Prostate gland (tissue), 2 donors: Measurements from ENCODE around the gene LGALS3BP. TPM values are rescaled to one million over a fixed set of nuclear protein-coding genes. Genes with fewer than 3 reads are reported as not detected.

Experiments used
- DNase-seq: peaks from one replicate; pipeline ENCODE4 v3.0.0-alpha.2; 2019; ENCODE audit warnings: low spot score
- H3K27ac ChIP-seq, 2 donors: fragments of 200-600 bp; sonication (generic); 2 replicates each; pipeline ENCODE4 v1.5.1; 2017 to 2019
- H3K27me3 ChIP-seq: fragments of 200-600 bp; sonication (generic); replicated peaks from 2 replicates; pipeline ENCODE4 v1.5.1; 2019; ENCODE audit not compliant: insufficient read depth
- H3K36me3 ChIP-seq, 2 donors: fragments of 200-600 bp; sonication (generic); 1 replicate in 1 of 2; 2 replicates in 1 of 2; pipeline versions ENCODE4 v1.5.1 to v1.8.1; 2017 to 2019
- H3K4me1 ChIP-seq: fragments of 200-600 bp; sonication (generic); replicated peaks from 2 replicates; pipeline ENCODE4 v1.5.1; 2019
- H3K4me3 ChIP-seq, 2 donors: fragments of 200-600 bp; sonication (generic); 2 replicates each; pipeline ENCODE4 v1.5.1; 2017 to 2019
- H3K9me3 ChIP-seq: fragments of 200-600 bp; sonication (generic); 2 replicates; pipeline ENCODE4 v1.5.1; 2017
- POLR2A ChIP-seq: fragments of 450-650 bp; IDR thresholded peaks from one replicate; pipeline ENCODE4 v1.6.1; 2016; ENCODE audit warnings: antibody characterized with exemption, mild to moderate bottlenecking
- POLR2AphosphoS5 ChIP-seq: sonication (generic); formaldehyde crosslinking; IDR thresholded peaks from one replicate; pipeline ENCODE4 v1.6.1; 2017; ENCODE audit warnings: antibody characterized with exemption
- WGBS: methylation state at CpG from one replicate; pipeline ENCODE4 v1.1.5; 2018; 5-methylcytosine and 5-hydroxymethylcytosine counted together
- intact Hi-C: fragments of 100-400 bp; cut with DNase I; formaldehyde crosslinking; loops from one replicate; pipeline ENCODE4 v1.14.2; 2022
- total RNA-seq, 2 donors: library from RNA; depleted of rRNA; stranded (reverse); fragments of >200 nt; gene quantifications; one replicate each; pipeline ENCODE4 v1.1.0, GENCODE V29; 2016
- TF ChIP-seq, protein P1 (sequence below), 4 experiments: fragments of 200-600 bp in 2 of 4; fragments of 450-650 bp in 2 of 4; sonication (generic) in 2 of 4; IDR thresholded peaks; 1 replicate in 3 of 4; 2 replicates in 1 of 4; pipeline ENCODE4 v1.5.1; 2016 to 2019; ENCODE audit warnings: antibody characterized with exemption in 4 of 4, mild to moderate bottlenecking in 2 of 4, moderate library complexity in 2 of 4

Gene LGALS3BP
- total RNA-seq, 2 donors from 2014 or later: 570 to 890 TPM

DNA sequence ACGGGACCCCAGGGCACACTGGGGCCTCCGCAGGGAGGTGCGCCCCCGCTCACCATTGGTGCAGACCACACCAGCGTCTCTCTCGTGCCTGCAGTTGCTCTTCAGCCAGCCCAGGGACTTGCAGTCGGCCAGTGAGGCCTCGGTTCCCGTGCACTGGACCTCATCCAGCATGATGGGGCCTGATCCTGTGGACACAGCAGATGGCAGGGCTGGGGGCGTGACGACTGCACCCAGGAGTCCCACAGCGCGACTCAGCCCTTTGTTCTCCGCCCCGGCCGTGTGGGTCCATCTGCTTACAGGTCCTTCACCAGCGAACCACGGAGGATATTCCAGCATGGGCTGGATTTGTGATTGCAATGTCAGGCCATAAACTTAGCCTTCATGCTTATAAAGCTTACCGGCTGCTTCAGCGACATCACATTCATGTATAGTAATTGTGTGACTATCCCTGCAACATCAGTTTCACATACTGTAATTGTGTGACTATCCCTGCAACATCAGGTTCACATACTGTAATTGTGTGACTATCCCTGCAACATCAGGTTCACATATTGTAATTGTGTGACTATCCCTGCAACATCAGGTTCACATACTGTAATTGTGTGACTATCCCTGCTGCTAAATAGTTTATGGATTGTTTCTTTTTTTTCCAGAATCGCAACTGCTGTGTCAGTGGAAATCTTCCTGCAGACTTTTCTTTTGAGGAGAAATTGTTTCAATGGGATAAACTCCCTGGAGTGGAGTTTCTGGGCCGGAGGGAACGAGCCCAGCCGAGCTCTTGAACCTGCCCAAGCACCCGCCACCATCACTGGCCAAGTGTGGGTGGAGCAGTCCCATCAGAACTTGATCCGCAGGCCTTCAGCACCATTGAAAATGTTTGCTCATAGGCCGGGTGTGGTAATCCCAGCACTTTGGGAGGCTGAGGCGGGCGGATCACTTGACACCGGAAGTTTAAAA, 4.8 kb downstream of the LGALS3BP start:
- peak overlapping the region; percentile 70 to 76 for H3K27ac ChIP-seq
- H3K4me1 ChIP-seq: peaks cover 42% of the 10 kb centered on the region
- H3K4me3 ChIP-seq: no peak overlapping the region
- WGBS: 29% methylated on average over 26 of the region's 30 CpGs
- TF ChIP-seq, protein P1, sequence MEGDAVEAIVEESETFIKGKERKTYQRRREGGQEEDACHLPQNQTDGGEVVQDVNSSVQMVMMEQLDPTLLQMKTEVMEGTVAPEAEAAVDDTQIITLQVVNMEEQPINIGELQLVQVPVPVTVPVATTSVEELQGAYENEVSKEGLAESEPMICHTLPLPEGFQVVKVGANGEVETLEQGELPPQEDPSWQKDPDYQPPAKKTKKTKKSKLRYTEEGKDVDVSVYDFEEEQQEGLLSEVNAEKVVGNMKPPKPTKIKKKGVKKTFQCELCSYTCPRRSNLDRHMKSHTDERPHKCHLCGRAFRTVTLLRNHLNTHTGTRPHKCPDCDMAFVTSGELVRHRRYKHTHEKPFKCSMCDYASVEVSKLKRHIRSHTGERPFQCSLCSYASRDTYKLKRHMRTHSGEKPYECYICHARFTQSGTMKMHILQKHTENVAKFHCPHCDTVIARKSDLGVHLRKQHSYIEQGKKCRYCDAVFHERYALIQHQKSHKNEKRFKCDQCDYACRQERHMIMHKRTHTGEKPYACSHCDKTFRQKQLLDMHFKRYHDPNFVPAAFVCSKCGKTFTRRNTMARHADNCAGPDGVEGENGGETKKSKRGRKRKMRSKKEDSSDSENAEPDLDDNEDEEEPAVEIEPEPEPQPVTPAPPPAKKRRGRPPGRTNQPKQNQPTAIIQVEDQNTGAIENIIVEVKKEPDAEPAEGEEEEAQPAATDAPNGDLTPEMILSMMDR (IDR thresholded peaks at IDR 0.05): no peak
- peak; percentile 80 for TF ChIP-seq POLR2AphosphoS5
- TF ChIP-seq POLR2A: no peak
- DNase-seq: peak; percentile 85
- H3K9me3 ChIP-seq: no peaks in the 10 kb centered on the region
- no peaks in the 10 kb centered on the region for H3K27me3 ChIP-seq
- H3K36me3 ChIP-seq: no peaks in the 10 kb centered on the region
- intact Hi-C loops: loop anchor here (5.0 kb wide), 1 partner anchor 43 kb away; no protein-coding TSS in a partner anchor

DNA sequence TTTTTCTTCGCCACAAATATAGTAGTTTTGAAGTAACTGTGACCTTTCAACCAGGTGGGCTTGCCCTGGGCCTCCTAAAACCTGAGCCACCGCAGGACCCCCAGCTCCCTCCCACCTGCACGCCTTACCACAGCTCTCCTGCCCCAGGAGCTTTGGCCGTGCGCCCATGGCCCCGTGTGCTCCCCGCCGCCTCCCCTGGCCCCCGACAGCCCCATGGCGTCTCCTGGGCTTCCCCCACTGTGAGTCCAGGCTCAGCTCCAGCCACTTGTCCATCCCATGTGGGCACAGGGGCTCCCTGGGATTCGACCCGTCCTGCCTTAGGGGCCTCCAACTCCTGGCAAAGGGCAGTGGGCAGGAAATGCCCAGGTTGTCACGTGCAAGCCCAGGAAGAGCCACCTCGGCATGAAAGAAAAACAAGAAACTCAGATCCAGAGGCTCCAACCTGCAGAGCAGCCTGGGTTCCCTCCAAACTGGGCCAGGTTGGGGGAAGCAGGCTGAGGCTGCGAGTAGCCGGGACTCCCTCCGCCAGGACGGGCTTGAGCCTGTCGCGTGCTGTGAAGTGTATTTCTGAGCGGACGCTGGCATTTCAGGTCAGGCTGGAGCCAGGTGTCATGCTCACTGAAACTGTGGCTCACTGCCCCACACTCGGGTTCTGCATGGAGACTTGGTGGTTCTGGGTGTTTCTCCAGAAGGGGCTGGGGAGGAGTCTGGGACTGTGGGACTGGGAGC, 5.8 kb downstream of the LGALS3BP start:
- Histone ChIP-seq H3K9me3 (no peaks in the 10 kb centered on the region), H3K4me1 (peaks cover 36% of the 10 kb centered on the region), H3K27me3 (no peaks in the 10 kb centered on the region), H3K27ac (peak overlapping the region; percentile 70 to 76), H3K4me3 (no peak overlapping the region), H3K36me3 (no peaks in the 10 kb centered on the region)
- TF ChIP-seq POLR2A: no peak
- TF ChIP-seq, protein P1 (IDR thresholded peaks at IDR 0.05): no peak
- intact Hi-C loops: loop anchor here (5.0 kb wide), 1 partner anchor 42 kb away; no protein-coding TSS in a partner anchor
- 49% methylated on average over 23 of the region's 23 CpGs for WGBS
- no peak for DNase-seq

DNA sequence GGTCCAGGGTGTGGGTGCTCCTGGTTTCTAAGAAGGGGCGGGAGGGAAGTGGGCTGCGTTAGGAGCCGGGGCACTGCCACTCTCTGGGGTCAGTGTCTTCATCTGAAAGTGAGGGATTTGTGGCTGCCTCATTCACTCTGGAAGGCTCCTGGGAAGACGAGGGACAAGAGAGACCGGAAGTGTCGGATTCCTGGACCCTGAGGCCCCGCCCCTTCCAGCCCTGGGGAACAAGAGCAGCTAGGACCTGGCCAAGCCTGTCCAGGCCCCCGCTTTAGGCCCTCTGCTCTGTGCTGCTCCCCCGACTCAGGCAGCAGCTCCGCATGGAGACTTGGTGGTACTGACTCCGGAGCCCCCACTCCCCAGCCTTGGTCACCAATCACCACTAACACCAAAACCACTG, 6.5 kb downstream of the LGALS3BP start:
- no peaks in the 10 kb centered on the region for H3K27me3 ChIP-seq
- WGBS: 63% methylated on average over 8 of the region's 11 CpGs

DNA sequence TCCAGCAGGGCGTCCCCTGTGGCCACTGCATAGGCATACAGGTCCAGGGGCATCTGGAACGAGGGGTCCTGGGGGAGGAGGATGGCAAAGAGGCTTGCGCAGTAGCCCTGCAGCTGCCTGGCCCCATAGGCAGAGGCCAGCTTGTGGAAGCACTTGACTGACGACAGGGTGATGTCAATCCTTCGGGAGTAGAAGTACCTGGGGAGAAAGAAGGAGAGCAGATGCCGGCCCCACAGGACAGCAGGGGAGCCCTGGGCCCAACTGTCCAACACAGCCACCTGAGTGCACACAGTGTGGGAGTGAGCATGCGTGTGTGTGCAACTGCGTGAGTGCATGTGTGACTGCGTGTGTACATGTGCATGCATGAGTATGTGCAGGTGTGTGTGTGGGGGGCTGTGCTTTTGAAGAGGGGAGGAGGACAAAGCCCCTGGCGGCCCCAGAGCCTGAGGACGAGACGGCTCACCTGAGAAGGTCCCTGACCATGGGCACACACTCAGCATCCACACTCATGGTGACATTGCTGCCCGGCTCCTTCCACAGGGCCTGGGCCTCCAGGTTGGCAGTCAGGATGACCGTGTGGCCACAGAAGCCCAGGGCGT, 7.1 kb downstream of the LGALS3BP start:
- intact Hi-C loops: loop anchor here (5.0 kb wide), 1 partner anchor 40 kb away; no protein-coding TSS in a partner anchor
- DNase-seq: no peak
- no peaks in the 10 kb centered on the region for H3K36me3 ChIP-seq
- no peaks in the 10 kb centered on the region for H3K9me3 ChIP-seq
- no peaks in the 10 kb centered on the region for H3K27me3 ChIP-seq
- TF ChIP-seq POLR2A (no peak), POLR2AphosphoS5 (no peak)
- TF ChIP-seq, protein P1 (IDR thresholded peaks at IDR 0.05): no peak
- H3K27ac ChIP-seq: peak overlapping the region in 1 of 2 donors; percentile 26
- H3K4me1 ChIP-seq: peaks cover 25% of the 10 kb centered on the region
- 85% methylated on average over 13 of the region's 15 CpGs for WGBS
- H3K4me3 ChIP-seq: no peak overlapping the region

More for the DNA sequence above, 6.5 kb downstream of the LGALS3BP start:
- no peak for TF ChIP-seq POLR2AphosphoS5
- TF ChIP-seq, protein P1 (IDR thresholded peaks at IDR 0.05): no peak
- TF ChIP-seq POLR2A: no peak
- DNase-seq: no peak
- H3K9me3 ChIP-seq: no peaks in the 10 kb centered on the region
- H3K36me3 ChIP-seq: no peaks in the 10 kb centered on the region
- H3K4me1 ChIP-seq: peaks cover 31% of the 10 kb centered on the region
- intact Hi-C loops: loop anchor here (5.0 kb wide), 1 partner anchor 41 kb away; no protein-coding TSS in a partner anchor
- H3K27ac ChIP-seq: peak overlapping the region; percentile 26 to 76
- H3K4me3 ChIP-seq: no peak overlapping the region
